Parathyroid adenoma (tissue), 2 donors: ENCODE results near the gene CEACAM8.
"Not testable (repeated sequence)": the region's sequence is repeated elsewhere in the genome, so short reads cannot be mapped to it uniquely, and the experiment has no call there.

ENCODE experiments used
- H2AFZ ChIP-seq: fragments of 300-600 bp; sonication (generic); one replicate; pipeline ENCODE4 v1.7.0; 2017; ENCODE audit warnings: antibody characterized with exemption, mild to moderate bottlenecking
- H3K27ac ChIP-seq: fragments of 300-600 bp; sonication (generic); one replicate; pipeline ENCODE4 v1.7.0; 2017
- H3K27me3 ChIP-seq: fragments of 300-600 bp; sonication (generic); one replicate; pipeline ENCODE4 v1.7.0; 2017; ENCODE audit warnings: low read length; ENCODE audit not compliant: control insufficient read depth, insufficient read depth
- H3K36me3 ChIP-seq: fragments of 300-600 bp; sonication (generic); one replicate; pipeline ENCODE4 v1.7.0; 2017; ENCODE audit warnings: low read length; ENCODE audit not compliant: control insufficient read depth, insufficient read depth
- H3K4me1 ChIP-seq: fragments of 300-600 bp; sonication (generic); one replicate; pipeline ENCODE4 v1.7.0; 2017; ENCODE audit warnings: control low read depth
- H3K4me2 ChIP-seq: fragments of 300-600 bp; sonication (generic); one replicate; pipeline ENCODE4 v1.7.0; 2017; ENCODE audit warnings: low read length
- H3K4me3 ChIP-seq: fragments of 300-600 bp; sonication (generic); one replicate; pipeline ENCODE4 v1.7.0; 2017; ENCODE audit warnings: low read depth, low read length
- H3K79me2 ChIP-seq: fragments of 300-600 bp; sonication (generic); one replicate; pipeline ENCODE4 v1.7.0; 2017; ENCODE audit warnings: control low read depth
- H3K9ac ChIP-seq: fragments of 300-600 bp; sonication (generic); one replicate; pipeline ENCODE4 v1.7.0; 2017; ENCODE audit warnings: mild to moderate bottlenecking
- H3K9me3 ChIP-seq: fragments of 300-600 bp; sonication (generic); one replicate; pipeline ENCODE4 v1.7.0; 2017; ENCODE audit warnings: low read length; ENCODE audit not compliant: control insufficient read depth
- TF ChIP-seq, protein P1 (sequence below): fragments of 300-600 bp; sonication (generic); IDR thresholded peaks from one replicate; pipeline ENCODE4 v1.7.0; 2017; ENCODE audit warnings: antibody characterized with exemption, mild to moderate bottlenecking
- donor health status: primary hyperparathyroidism.

The CEACAM8 gene

DNA sequence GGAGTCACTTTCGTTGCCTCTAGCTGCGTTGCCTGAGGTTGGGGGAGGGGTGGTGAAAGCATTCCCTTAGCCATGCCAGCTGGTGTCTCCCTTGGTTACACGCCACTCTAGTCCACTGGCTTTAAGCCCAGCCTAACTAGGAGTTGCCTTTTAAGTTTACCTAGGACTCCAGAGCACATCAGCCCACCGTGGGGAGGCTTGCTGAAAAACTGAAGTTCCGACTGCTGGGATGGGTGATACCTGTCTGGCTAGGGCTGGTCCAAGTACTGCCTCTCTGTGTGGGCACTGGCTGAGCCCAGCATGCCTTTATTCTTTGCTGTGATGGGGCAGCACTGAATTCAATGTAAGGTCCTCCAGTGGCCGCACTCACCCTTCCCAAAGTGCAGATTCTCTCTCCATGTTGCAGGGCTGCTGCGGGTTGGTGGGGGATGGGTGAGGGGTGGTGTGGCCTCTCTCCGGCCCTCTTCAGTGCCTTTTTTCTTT is 54.6 kb downstream of the CEACAM8 start:
- TF ChIP-seq, protein P1, sequence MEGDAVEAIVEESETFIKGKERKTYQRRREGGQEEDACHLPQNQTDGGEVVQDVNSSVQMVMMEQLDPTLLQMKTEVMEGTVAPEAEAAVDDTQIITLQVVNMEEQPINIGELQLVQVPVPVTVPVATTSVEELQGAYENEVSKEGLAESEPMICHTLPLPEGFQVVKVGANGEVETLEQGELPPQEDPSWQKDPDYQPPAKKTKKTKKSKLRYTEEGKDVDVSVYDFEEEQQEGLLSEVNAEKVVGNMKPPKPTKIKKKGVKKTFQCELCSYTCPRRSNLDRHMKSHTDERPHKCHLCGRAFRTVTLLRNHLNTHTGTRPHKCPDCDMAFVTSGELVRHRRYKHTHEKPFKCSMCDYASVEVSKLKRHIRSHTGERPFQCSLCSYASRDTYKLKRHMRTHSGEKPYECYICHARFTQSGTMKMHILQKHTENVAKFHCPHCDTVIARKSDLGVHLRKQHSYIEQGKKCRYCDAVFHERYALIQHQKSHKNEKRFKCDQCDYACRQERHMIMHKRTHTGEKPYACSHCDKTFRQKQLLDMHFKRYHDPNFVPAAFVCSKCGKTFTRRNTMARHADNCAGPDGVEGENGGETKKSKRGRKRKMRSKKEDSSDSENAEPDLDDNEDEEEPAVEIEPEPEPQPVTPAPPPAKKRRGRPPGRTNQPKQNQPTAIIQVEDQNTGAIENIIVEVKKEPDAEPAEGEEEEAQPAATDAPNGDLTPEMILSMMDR, result no peak

DNA sequence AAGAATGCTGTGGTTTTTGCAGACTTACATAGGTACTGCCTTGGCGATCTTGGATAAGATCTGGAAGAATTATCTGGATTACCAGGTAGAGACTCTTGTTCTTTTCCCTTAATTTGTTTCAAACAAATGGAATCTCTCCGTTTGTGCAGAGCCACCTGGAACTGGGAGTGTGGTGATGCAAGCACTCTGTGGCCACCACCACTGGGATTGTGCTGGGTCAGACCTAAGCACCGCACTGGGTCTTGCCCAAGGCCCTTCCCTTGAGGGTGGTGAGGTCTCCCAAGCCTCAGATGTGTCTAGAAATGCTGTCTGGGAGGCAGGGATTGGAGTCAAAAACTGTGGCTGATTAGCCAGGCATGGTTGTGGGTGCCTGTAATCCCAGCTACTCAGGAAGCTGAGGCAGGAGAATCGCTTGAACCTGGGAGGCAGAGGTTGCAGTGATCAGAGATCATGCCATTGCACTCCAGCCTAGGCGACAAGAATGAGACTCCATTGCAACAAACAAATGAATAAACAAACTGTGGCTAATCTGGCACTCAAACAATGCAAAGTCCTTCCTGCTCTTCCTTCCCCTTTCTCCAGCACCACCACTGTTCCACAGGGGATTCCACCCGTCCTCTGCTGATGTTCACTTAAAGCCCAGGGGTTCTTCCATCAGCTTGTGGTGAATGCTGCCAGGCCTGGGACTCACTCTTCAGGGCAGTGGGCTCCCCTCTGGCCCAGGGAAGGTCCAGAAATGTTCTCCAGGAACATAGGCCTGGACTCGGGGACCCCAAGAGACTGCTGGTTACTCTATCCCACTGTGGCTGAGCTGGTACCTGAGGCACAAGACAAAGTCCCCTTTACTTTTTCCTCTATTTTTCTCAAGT is 55.6 kb downstream of the CEACAM8 start:
- no peak overlapping the region for H2AFZ ChIP-seq
- no peaks in the 10 kb centered on the region for H3K4me1 ChIP-seq
- no peaks in the 10 kb centered on the region for H3K27me3 ChIP-seq
- H3K36me3 ChIP-seq, result no peaks in the 10 kb centered on the region
- TF ChIP-seq, protein P1, result no peak
- no peak overlapping the region for H3K4me2 ChIP-seq
- H3K4me3 ChIP-seq, result no peak overlapping the region
- H3K9me3 ChIP-seq, result no peaks in the 10 kb centered on the region
- H3K27ac ChIP-seq, result no peak overlapping the region
- no peak overlapping the region for H3K9ac ChIP-seq
- no peaks in the 10 kb centered on the region for H3K79me2 ChIP-seq

More for the DNA sequence above, 54.6 kb downstream of the CEACAM8 start:
- H3K27ac ChIP-seq, result no peak overlapping the region
- no peak overlapping the region for H3K4me3 ChIP-seq
- no peaks in the 10 kb centered on the region for H3K27me3 ChIP-seq
- no peaks in the 10 kb centered on the region for H3K79me2 ChIP-seq
- no peak overlapping the region for H3K4me2 ChIP-seq
- H3K9ac ChIP-seq, result no peak overlapping the region
- H3K36me3 ChIP-seq, result no peaks in the 10 kb centered on the region
- no peak overlapping the region for H2AFZ ChIP-seq
- no peaks in the 10 kb centered on the region for H3K9me3 ChIP-seq
- no peaks in the 10 kb centered on the region for H3K4me1 ChIP-seq

DNA sequence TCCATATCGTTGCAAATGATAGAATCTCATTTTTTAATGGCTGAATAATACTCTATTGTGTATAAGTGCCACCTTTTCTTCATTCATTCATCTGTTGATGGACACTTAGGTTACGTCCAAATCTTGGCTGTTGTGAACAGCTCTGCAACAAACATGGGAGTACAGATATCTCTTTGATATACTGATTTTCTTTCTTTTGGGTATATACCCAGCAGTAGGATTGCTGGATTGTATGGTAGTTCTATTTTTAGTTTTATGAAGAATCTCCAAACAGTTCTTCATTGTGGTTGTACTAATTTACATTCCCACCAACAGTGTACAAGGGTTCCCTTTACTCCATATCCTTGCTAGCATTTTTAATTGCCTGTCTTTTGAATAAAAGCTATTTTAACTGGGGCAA is 59.4 kb downstream of the CEACAM8 start:
- H3K4me2 ChIP-seq, H3K4me1 ChIP-seq, H3K4me3 ChIP-seq, H3K9ac ChIP-seq, H3K27ac ChIP-seq, H3K27me3 ChIP-seq, H3K79me2 ChIP-seq, H2AFZ ChIP-seq, H3K36me3 ChIP-seq, H3K9me3 ChIP-seq: not testable (repeated sequence)

DNA sequence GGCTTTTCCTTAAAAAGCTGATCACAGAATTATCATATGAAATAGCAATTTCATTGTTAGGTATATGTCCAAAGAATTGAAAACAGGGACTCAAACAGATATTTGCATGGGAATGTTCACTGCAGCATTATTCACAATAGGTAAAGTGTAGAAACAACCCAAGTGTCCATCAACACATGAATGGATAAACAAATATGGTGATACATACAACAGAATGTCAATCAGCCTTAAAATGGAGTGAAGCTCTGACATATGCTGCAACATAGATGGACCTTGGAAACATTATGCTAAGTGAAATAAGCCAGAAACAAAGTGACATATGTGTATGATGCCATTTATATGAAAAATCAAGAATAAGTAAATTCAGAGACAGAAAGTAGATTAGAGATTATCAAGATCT is 60.3 kb downstream of the CEACAM8 start:
- no peak overlapping the region for H3K4me2 ChIP-seq

DNA sequence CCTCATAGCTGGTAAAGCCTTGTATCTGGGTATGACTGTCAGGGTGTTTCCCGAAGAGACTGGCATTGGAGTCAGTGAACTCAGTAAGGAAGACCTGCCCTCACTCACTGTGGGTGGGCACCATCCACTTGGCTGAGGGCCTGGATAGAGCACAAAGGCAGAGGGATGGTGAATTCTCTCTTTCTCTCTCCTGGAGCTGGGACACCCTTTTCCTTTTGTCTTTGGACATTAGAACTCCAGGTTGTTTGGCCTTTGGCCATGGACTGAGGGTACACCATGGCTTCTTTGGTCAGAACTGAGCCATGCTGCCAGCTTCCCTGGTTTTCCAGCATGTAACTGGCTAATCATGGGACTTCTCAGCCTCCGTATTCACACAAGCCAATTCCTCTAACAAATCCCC is 61.8 kb downstream of the CEACAM8 start:
- H3K4me2 ChIP-seq, result no peak overlapping the region
- H3K4me1 ChIP-seq, result no peaks in the 10 kb centered on the region
- H3K36me3 ChIP-seq, result no peaks in the 10 kb centered on the region
- TF ChIP-seq, protein P1, result no peak
- H3K27me3 ChIP-seq, result no peaks in the 10 kb centered on the region
- H3K79me2 ChIP-seq, result no peaks in the 10 kb centered on the region
- no peaks in the 10 kb centered on the region for H3K9me3 ChIP-seq
- no peak overlapping the region for H3K9ac ChIP-seq
- H2AFZ ChIP-seq, result no peak overlapping the region
- no peak overlapping the region for H3K4me3 ChIP-seq
- H3K27ac ChIP-seq, result no peak overlapping the region

More for the DNA sequence above, 60.3 kb downstream of the CEACAM8 start:
- no peak overlapping the region for H2AFZ ChIP-seq
- TF ChIP-seq, protein P1, result no peak
- H3K9me3 ChIP-seq, result no peaks in the 10 kb centered on the region
- H3K9ac ChIP-seq, result no peak overlapping the region
- H3K4me1 ChIP-seq, result no peaks in the 10 kb centered on the region
- no peak overlapping the region for H3K4me3 ChIP-seq
- H3K36me3 ChIP-seq, result no peaks in the 10 kb centered on the region
- no peak overlapping the region for H3K27ac ChIP-seq
- no peaks in the 10 kb centered on the region for H3K27me3 ChIP-seq
- no peaks in the 10 kb centered on the region for H3K79me2 ChIP-seq
